MM.1S (cell line): ENCODE measurements around the gene BCAM.

Experiments
- EZH2 ChIP-seq: fragments of 300-600 bp; sonication (generic); optimal IDR thresholded peaks from 2 replicates; pipeline ENCODE3; 2017; ENCODE audit warnings: low read depth, mild to moderate bottlenecking, antibody characterized with exemption, low read length, mixed read lengths
- TF ChIP-seq, protein P1 (sequence below): fragments of 300-600 bp; sonication (generic); IDR thresholded peaks from 2 replicates; pipeline ENCODE4 v1.5.1; 2016; ENCODE audit warnings: antibody characterized with exemption, low read length, mixed read lengths

DNA sequence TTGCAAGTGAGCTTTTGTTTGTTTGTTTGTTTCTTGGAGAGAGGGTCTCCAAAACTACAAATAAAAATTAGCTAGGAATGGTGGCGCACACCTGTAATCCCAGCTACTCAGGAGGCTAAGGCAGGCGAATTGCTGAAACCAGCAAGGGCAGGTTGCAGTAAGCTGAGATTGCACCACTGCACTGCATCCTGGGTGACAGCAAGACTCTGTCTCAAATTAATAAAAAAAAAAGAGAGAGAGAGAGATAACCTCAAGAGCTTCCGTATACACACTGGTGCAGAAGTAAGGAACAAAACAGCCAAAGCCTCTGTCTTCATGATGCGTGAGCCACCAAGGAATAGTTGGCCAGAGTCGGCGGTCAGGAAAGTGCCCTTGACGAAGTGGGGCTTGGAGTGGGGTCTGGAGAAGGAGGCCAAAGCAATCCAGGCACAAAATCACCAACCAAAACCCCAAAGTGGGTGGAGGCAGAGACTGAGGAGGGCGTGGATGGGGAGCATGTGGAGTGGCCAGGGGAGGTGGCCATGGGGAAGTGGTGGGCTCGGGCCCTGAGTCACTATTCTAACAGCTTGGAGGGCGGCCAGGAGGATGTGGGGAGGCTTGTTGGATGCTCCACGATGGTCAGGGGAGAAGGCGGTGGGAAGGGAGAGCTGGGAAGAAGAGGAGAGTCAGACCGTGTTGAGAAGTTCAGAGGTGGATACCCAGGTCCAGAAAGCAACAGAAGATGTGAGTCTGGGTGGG is 61.0 kb downstream of the BCAM start:
- TF ChIP-seq, protein P1, sequence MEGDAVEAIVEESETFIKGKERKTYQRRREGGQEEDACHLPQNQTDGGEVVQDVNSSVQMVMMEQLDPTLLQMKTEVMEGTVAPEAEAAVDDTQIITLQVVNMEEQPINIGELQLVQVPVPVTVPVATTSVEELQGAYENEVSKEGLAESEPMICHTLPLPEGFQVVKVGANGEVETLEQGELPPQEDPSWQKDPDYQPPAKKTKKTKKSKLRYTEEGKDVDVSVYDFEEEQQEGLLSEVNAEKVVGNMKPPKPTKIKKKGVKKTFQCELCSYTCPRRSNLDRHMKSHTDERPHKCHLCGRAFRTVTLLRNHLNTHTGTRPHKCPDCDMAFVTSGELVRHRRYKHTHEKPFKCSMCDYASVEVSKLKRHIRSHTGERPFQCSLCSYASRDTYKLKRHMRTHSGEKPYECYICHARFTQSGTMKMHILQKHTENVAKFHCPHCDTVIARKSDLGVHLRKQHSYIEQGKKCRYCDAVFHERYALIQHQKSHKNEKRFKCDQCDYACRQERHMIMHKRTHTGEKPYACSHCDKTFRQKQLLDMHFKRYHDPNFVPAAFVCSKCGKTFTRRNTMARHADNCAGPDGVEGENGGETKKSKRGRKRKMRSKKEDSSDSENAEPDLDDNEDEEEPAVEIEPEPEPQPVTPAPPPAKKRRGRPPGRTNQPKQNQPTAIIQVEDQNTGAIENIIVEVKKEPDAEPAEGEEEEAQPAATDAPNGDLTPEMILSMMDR, result no peak
- no peak for TF ChIP-seq EZH2
